Muscle of leg (tissue), 16 donors: ENCODE results near the gene RSL1D1. TPM values are rescaled to one million over a fixed set of nuclear protein-coding genes. Genes with fewer than 3 reads are reported as not detected.

Experiments used
- DNase-seq: peaks from one replicate; pipeline ENCODE4 v3.0.0; 2013
- H3K27ac ChIP-seq: one replicate; pipeline ENCODE4 v1.5.1; 2013; ENCODE audit warnings: mild to moderate bottlenecking, low read length, control low read depth
- H3K27me3 ChIP-seq: one replicate; pipeline ENCODE4 v1.6.1; 2013; ENCODE audit warnings: low read length; ENCODE audit not compliant: control insufficient read depth, insufficient read depth
- H3K36me3 ChIP-seq: one replicate; pipeline ENCODE4 v1.6.1; 2013; ENCODE audit warnings: low read length; ENCODE audit not compliant: control insufficient read depth, insufficient read depth
- H3K4me1 ChIP-seq: one replicate; pipeline ENCODE4 v1.6.1; 2013; ENCODE audit warnings: low read length; ENCODE audit not compliant: control insufficient read depth, insufficient read depth
- H3K4me3 ChIP-seq: one replicate; pipeline ENCODE4 v1.5.1; 2013; ENCODE audit warnings: low read length, control low read depth
- H3K9me3 ChIP-seq: replicated peaks from 2 replicates; pipeline ENCODE4 v1.6.1; 2013; ENCODE audit warnings: low read depth, low read length; ENCODE audit not compliant: control insufficient read depth
- WGBS: methylation state at CpG from one replicate; pipeline ENCODE4 v1.1.5; 2013; ENCODE audit warnings: missing lambda C conversion rate; ENCODE audit not compliant: insufficient coverage; 5-methylcytosine and 5-hydroxymethylcytosine counted together
- long read RNA-seq, 11 donors: transcript quantifications; one replicate each; lab custom pipeline, GENCODE V29; 2026
- polyA plus RNA-seq, 8 donors: library from polyadenylated mRNA; unstranded; fragments of 120-200 nt; gene quantifications; one replicate each; pipeline versions ENCODE4 v1.2.1 to v1.2.3, GENCODE V29; 2013; ENCODE audit warnings: inconsistent platforms in 1 of 8, low replicate concordance in 1 of 8; ENCODE audit not compliant: insufficient read length in 8 of 8, insufficient read depth in 1 of 8
- total RNA-seq: library from RNA; stranded (reverse); fragments of 120-200 nt; gene quantifications from one replicate; pipeline ENCODE4 v1.2.4, GENCODE V29; 2013

The RSL1D1 gene
- total RNA-seq (267 TPM), polyA plus RNA-seq (100 to 1,000 TPM; 285 to 375 (median 306) TPM)
- long read RNA-seq, donor 1, full-length matches to known transcripts = 39 of 65 reads
- long read RNA-seq, donor 1, partial matches to known transcripts = 19 of 65 reads
- long read RNA-seq, donor 1, other reads (novel, unspliced or antisense) = 7 of 65 reads
- long read RNA-seq, donor 2, full-length matches to known transcripts = 5 of 13 reads
- long read RNA-seq, donor 2, partial matches to known transcripts = 8 of 13 reads
- long read RNA-seq, donor 2, other reads (novel, unspliced or antisense) = 0 of 13 reads
- long read RNA-seq, donor 3, full-length matches to known transcripts = 95 of 171 reads
- long read RNA-seq, donor 3, partial matches to known transcripts = 32 of 171 reads
- long read RNA-seq, donor 3, other reads (novel, unspliced or antisense) = 44 of 171 reads
- long read RNA-seq, donor 4, full-length matches to known transcripts = 25 of 72 reads
- long read RNA-seq, donor 4, partial matches to known transcripts = 39 of 72 reads
- long read RNA-seq, donor 4, other reads (novel, unspliced or antisense) = 8 of 72 reads
- long read RNA-seq, donor 5, full-length matches to known transcripts = 116 of 240 reads
- long read RNA-seq, donor 5, partial matches to known transcripts = 124 of 240 reads
- long read RNA-seq, donor 5, other reads (novel, unspliced or antisense) = 0 of 240 reads
- long read RNA-seq, donor 6, full-length matches to known transcripts = 89 of 222 reads
- long read RNA-seq, donor 6, partial matches to known transcripts = 112 of 222 reads
- long read RNA-seq, donor 6, other reads (novel, unspliced or antisense) = 21 of 222 reads
- long read RNA-seq, donor 7, full-length matches to known transcripts = 25 of 109 reads
- long read RNA-seq, donor 7, partial matches to known transcripts = 71 of 109 reads
- long read RNA-seq, donor 7, other reads (novel, unspliced or antisense) = 13 of 109 reads
- long read RNA-seq, donor 8, full-length matches to known transcripts = 49 of 127 reads
- long read RNA-seq, donor 8, partial matches to known transcripts = 66 of 127 reads
- long read RNA-seq, donor 8, other reads (novel, unspliced or antisense) = 12 of 127 reads
- long read RNA-seq, donor 9, full-length matches to known transcripts = 19 of 83 reads
- long read RNA-seq, donor 9, partial matches to known transcripts = 50 of 83 reads
- long read RNA-seq, donor 9, other reads (novel, unspliced or antisense) = 14 of 83 reads
- long read RNA-seq, donor 10, full-length matches to known transcripts = 43 of 194 reads
- long read RNA-seq, donor 10, partial matches to known transcripts = 131 of 194 reads
- long read RNA-seq, donor 10, other reads (novel, unspliced or antisense) = 20 of 194 reads
- long read RNA-seq, donor 11, full-length matches to known transcripts = 48 of 107 reads
- long read RNA-seq, donor 11, partial matches to known transcripts = 43 of 107 reads
- long read RNA-seq, donor 11, other reads (novel, unspliced or antisense) = 16 of 107 reads

- H3K27me3 ChIP-seq = no peaks in the 10 kb centered on the region
- DNase-seq = peak; percentile 97
- H3K4me1 ChIP-seq = peaks cover 15% of the 10 kb centered on the region
- no peaks in the 10 kb centered on the region for H3K9me3 ChIP-seq
- peaks cover 26% of the 10 kb centered on the region for H3K36me3 ChIP-seq
- peak within 1 kb of the TSS; percentile 98 for H3K4me3 ChIP-seq
- WGBS = under 1% methylated on average over 50 of the region's 57 CpGs
- H3K27ac ChIP-seq = peak within 1 kb of the TSS; percentile 94
Measured at GRCh38 chr16:11851294-11852091, at the start of gene RSL1D1. Gene RSL1D1 (minus strand): TSS chr16:11851542. CDS start chr16:11851512, 30 bp downstream.

- Histone ChIP-seq H3K9me3 (no peaks in the 10 kb centered on the region), H3K4me1 (no peaks in the 10 kb centered on the region), H3K27ac (no peak overlapping the region), H3K27me3 (no peaks in the 10 kb centered on the region), H3K4me3 (no peak overlapping the region), H3K36me3 (peaks cover 2% of the 10 kb centered on the region)
- peak; percentile 14 for DNase-seq
- WGBS = 86% methylated on average over 1 of the region's 3 CpGs
Measured at GRCh38 chr16:11901091-11901490, 49.7 kb upstream of the RSL1D1 start.

GRCh38 chr16:11896486-11897176 lies 45.3 kb upstream of the RSL1D1 start:
- no peak for DNase-seq
- peaks cover 18% of the 10 kb centered on the region for H3K36me3 ChIP-seq
- no peaks in the 10 kb centered on the region for H3K9me3 ChIP-seq
- no peak overlapping the region for H3K27ac ChIP-seq
- no peaks in the 10 kb centered on the region for H3K4me1 ChIP-seq
- no peaks in the 10 kb centered on the region for H3K27me3 ChIP-seq
- no peak overlapping the region for H3K4me3 ChIP-seq
- 74% methylated on average over 3 of the region's 5 CpGs for WGBS

GRCh38 chr16:11893571-11893970 lies 42.2 kb upstream of the RSL1D1 start:
- Histone ChIP-seq H3K27me3 (no peaks in the 10 kb centered on the region), H3K4me3 (no peak overlapping the region), H3K27ac (no peak overlapping the region), H3K9me3 (no peaks in the 10 kb centered on the region), H3K36me3 (peaks cover 28% of the 10 kb centered on the region), H3K4me1 (no peaks in the 10 kb centered on the region)
- 71% methylated on average over 1 of the region's 2 CpGs for WGBS
- DNase-seq = no peak

GRCh38 chr16:11892761-11893160 lies 41.4 kb upstream of the RSL1D1 start:
- H3K9me3 ChIP-seq = no peaks in the 10 kb centered on the region
- no peaks in the 10 kb centered on the region for H3K27me3 ChIP-seq
- no peak overlapping the region for H3K4me3 ChIP-seq
- no CpG with 5 or more reads among the region's 4 CpGs for WGBS
- no peak overlapping the region for H3K27ac ChIP-seq
- H3K4me1 ChIP-seq = no peaks in the 10 kb centered on the region
- H3K36me3 ChIP-seq = peaks cover 28% of the 10 kb centered on the region
- DNase-seq = no peak

- Histone ChIP-seq H3K27me3 (no peaks in the 10 kb centered on the region), H3K9me3 (no peaks in the 10 kb centered on the region), H3K4me3 (no peak overlapping the region), H3K36me3 (peaks cover 27% of the 10 kb centered on the region), H3K4me1 (no peaks in the 10 kb centered on the region), H3K27ac (no peak overlapping the region)
- no CpG with 5 or more reads among the region's 5 CpGs for WGBS
- no peak for DNase-seq
Measured at GRCh38 chr16:11890231-11890965, 39.1 kb upstream of the RSL1D1 start.

GRCh38 chr16:11886881-11887280 lies 35.5 kb upstream of the RSL1D1 start:
- 93% methylated on average over 2 of the region's 6 CpGs for WGBS
- no peaks in the 10 kb centered on the region for H3K4me1 ChIP-seq
- H3K4me3 ChIP-seq = no peak overlapping the region
- DNase-seq = no peak
- no peak overlapping the region for H3K27ac ChIP-seq
- peaks cover 34% of the 10 kb centered on the region for H3K36me3 ChIP-seq
- no peaks in the 10 kb centered on the region for H3K27me3 ChIP-seq
- no peaks in the 10 kb centered on the region for H3K9me3 ChIP-seq

GRCh38 chr16:11884035-11884434 lies 32.7 kb upstream of the RSL1D1 start:
- Histone ChIP-seq H3K27me3 (no peaks in the 10 kb centered on the region), H3K4me3 (no peak overlapping the region), H3K36me3 (peaks cover 34% of the 10 kb centered on the region), H3K9me3 (no peaks in the 10 kb centered on the region), H3K27ac (no peak overlapping the region), H3K4me1 (no peaks in the 10 kb centered on the region)
- no CpG with 5 or more reads among the region's 5 CpGs for WGBS
- DNase-seq = no peak
